Fibroblast of peridontal ligament (primary cell): ENCODE data around the gene TNFRSF6B.

Experiments
- DNase-seq: peaks from one replicate; pipeline ENCODE4 v3.0.0-alpha.2; 2010; ENCODE audit errors: extremely low read depth

Gene TNFRSF6B

DNA sequence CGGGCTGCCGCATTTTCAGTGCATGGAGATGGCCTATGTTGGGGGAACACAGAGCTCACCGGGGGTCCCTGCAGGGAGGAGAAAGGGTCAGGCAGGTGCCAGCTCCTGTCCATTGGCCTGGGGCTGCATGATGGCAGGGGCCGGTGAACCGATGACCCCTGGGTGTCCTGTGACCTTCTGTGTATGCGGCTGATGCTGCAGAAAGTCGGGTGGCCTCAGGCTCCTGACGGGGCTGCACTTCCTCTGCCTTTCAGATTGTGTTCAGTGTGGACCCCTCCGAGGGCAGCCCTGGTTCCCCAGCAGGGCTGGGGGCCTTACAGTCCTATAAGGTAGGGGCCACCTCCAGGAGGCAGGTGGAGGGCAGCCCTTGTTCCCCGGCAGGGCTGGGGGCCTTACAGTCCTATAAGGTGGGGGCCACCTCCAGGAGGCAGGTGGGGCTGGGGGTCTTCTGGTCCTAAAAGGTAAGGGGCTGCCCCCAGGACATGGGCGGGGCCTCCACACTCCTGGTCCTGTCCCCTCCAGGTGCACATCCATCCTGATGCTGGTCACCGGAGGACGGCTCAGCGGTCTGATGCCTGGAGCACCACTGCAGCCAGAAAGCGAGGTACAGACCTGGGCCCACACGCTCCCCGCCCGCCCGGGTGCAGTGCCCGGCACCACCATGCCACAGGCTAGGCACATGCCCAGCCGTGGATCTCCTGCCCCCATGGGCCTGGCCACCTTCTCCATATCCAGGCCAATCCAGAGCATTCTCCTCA is 11.0 kb upstream of the TNFRSF6B start:
- no peak for DNase-seq

DNA sequence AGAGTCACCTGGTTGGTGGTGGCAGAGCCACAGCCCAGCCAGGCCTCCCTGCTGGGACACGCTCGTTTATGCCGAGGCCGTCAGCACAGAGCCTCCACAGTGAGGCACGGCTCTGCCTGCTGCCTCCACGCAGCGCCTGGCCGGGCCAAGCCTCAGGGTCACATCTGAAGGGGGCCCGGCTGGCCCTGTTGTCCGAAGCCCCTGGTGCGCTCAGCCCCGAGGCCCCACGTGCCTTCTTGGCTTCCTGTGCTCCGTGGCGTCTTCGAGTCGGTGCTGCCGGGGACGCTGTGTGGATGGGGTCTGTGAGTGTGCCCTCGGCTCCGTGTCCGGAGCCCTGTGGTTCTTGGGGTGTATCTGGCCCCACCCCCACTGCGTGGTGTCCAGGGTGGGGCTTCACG is 10.4 kb upstream of the TNFRSF6B start:
- no peak for DNase-seq

DNA sequence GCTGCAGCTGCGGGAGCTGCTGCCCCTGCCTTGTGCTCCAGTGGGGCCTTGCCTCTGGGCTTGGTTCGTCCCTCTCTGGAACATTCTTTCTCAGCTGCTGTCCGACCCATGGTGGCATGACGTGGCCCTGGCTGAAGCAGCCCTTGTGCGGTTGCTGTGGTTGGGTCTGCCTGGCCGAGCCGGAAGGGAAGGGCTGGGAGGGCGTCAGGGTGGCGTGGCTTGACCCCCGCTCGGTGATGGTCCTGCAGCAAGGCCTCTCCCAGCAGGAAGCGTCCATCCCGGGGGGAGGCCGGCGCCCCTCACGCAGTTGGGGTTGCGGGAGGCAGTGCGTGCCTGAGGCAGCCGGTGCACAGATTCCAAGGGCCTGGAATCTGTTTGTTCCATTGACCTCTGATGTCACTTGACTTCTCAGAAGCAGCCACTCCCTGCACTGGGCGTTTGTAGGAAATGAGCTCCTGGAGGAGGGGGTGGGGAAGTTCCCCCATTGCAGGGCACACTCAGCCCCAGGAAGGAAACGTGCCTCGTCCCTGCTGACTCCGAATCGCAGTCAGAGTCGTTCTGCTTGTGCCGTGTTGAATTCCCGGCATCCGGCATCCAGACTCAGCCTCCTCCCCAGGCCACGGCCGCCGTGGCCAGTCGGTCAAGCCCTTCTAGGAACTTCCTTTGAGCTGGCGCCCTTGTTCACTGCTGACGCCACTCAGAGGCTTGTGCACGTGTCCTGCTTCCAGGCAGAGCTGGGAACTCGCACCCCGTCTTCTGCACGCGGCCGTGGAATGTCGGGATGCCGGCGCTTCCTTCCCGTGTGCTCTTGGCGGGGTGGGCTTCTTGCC is 9.7 kb upstream of the TNFRSF6B start:
- DNase-seq: no peak

DNA sequence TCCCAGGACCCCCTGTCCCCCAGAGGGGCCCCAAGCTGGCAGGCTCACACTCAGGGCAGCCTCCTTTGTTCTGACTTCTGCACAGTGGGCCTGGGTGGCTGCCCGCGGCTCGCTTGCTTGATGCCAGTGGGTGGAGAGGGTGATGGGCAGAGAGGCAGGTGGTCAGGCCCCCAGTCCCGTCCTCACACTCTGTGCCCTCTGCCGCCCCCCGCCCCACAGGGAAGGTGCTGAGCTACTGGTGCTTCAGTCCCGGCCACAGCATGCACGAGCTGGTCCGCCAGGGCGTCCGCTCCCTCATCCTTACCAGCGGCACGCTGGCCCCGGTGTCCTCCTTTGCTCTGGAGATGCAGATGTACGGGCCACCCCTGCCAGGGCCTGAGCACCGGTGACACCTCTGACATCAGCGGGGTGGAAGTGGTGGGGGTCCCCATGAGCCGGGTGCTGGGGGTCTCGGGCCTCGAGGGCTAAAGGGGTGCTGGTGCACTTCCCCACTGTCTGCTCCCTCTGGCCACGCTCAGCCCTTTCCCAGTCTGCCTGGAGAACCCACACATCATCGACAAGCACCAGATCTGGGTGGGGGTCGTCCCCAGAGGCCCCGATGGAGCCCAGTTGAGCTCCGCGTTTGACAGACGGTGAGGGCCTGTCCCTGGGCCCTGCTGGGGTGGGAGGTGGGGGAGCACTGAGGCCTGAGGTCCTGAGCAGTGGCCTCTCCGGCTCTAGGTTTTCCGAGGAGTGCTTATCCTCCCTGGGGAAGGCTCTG is 8.9 kb upstream of the TNFRSF6B start:
- DNase-seq: no peak

DNA sequence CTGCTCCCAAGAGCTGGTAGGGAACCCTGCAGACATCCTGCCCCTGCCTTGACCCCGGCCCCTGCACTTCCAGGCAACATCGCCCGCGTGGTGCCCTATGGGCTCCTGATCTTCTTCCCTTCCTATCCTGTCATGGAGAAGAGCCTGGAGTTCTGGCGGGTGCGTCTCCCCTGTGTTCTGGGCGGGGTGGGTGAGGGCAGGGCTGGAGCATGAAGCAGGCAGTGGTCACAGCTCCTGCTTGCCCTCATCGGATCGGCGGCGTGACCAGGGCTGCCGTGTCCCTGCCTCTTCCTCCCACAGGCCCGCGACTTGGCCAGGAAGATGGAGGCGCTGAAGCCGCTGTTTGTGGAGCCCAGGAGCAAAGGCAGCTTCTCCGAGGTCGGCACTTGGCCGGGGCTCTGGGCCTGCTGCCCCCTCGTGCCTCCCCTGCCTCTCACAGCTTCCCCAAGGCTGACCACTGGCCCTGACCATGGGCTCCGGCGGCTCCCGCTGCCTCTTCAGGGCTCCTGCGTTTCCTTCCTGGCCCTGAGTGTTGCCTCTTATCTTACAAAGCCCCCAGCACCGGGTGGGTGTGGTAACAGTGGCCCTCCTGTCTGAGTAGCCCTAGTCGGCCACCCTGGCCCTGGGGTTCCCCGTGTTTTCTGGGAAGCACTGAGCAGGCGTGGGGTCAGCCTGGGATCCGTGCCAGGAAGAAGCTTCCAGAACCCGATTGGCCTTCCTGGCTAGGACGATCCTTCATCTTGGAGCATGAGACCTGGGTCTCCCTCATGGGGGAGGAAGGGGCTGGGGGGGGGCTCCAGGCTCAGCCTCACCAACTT is 8.0 kb upstream of the TNFRSF6B start:
- no peak for DNase-seq

DNA sequence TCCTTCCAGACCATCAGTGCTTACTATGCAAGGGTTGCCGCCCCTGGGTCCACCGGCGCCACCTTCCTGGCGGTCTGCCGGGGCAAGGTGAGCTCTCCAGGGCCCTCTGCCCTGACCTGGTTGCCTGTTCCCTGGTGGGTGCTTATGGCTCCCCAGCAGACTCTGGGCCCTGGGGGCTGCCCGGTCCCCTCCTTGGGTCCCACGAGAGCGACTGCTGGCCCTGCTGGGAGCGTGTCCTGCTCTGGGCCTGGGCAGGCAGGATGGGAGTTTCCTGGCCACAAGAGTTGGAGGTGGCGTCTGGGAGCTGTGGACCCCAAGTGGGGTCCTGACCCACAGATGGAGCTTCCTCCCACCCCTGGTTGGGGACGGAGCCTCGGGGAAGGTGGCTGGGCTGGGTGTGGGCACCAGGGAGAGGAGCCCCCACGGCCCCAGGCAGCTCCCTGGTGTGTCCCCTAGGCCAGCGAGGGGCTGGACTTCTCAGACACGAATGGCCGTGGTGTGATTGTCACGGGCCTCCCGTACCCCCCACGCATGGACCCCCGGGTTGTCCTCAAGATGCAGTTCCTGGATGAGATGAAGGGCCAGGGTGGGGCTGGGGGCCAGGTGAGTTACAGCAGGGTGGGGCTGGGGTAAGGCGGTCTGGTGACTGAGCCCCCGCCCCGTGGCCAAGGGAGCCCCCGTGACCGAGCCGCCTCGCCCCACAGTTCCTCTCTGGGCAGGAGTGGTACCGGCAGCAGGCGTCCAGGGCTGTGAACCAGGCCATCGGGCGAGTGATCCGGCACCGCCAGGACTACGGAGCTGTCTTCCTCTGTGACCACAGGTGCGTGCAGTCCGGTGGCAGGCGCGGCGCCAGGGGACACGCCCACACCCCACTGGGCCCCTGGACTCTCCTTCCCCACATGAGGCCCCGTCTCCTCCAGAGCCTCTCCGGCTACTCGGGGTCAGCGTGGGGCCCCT is 7.1 kb upstream of the TNFRSF6B start:
- no peak for DNase-seq

DNA sequence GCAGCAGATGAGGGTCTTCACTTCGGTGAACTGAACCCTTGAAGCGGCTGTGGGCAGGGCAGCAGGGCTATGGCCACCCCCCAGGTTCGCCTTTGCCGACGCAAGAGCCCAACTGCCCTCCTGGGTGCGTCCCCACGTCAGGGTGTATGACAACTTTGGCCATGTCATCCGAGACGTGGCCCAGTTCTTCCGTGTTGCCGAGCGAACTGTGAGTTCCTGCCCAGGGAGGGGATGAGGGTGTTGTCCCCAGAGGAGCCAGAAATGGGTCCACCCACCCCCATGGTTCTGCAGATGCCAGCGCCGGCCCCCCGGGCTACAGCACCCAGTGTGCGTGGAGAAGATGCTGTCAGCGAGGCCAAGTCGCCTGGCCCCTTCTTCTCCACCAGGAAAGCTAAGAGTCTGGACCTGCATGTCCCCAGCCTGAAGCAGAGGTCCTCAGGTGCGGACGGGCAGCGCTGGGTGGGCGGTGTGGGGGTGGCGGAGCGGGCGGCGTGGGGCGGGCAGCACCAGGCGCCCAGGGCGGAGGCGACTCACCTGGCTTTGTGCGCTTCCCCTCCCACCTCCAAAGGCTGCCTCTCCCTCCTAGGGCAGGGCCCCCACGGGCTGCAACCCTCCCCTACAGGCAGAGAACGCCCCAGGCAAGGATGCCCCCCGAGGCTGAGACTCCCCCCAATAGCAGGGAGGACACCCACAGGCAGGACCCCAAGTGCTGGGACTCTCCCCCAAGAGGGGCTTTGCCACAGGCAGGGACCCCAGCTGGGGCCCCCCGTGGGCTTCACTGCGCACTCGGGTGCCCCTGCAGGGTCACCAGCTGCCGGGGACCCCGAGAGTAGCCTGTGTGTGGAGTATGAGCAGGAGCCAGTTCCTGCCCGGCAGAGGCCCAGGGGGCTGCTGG is 6.2 kb upstream of the TNFRSF6B start:
- DNase-seq: no peak

DNA sequence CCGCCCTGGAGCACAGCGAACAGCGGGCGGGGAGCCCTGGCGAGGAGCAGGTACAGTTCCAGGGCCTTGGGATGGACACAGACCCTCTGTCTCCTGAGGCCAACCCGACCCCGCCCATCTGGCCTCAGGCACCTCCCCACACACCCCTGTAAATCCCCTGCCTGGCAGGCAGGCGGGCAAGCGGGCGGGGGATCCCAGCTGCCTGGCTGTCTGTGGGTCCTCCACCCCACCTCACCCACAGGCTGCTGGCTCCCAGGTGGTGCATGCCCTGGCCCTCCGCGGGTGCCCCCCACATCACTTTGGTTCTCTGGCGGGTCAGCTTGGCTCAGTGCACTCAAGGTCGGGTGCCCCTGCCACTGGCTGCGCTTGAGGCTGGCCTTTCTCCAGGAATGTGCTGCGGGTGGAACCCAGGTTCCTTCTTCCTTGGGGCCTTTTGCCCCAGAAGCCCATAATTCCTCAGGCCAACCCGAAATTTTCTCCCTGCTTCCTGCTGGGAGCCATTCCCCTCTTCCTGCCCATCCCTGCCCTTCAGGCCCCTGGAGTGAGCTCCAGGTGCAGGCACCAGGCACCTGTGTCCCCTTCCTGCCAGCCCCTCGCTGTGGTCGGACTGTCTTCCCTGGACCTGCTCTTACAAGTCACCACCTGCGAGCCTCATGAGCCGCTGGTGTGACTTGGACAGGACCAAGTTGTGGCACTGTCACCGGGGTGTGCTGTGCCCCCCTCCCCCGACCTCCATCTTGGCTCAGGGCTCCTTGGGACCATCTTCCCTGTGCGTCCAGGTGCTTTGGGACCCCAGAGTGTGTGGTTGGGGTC is 5.3 kb upstream of the TNFRSF6B start:
- no peak for DNase-seq

DNA sequence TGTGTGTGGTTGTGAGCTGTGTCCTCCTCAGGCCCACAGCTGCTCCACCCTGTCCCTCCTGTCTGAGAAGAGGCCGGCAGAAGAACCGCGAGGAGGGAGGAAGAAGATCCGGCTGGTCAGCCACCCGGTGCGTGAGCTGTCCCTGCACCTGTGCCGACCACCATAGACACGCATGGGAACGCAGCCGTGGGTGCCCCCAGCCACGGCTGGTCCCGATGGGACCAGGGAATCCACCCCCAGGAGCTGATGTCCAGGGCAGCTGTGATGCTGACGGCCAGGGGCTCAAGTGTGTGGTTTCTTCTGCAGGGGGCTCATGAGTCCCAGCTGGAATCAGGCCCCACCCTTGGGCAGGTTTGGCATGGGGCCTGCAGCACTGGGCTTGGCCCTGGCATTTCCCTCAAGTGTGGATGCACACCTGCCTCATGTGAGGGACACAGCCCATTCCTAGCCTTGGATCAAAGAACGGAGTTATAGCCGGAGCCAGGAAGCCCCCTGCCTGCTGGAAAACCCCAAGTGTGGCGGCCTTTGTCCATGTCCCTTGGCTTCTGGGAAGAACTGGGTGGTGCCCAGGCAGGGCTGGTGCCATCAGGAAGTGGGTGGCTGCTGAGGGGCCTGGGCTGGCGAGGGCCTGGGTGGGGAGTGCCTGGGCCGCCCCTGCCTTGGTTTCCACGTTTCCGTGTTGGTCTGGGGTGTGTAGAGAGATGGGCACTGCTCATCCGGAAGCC is 4.6 kb upstream of the TNFRSF6B start:
- no peak for DNase-seq

DNA sequence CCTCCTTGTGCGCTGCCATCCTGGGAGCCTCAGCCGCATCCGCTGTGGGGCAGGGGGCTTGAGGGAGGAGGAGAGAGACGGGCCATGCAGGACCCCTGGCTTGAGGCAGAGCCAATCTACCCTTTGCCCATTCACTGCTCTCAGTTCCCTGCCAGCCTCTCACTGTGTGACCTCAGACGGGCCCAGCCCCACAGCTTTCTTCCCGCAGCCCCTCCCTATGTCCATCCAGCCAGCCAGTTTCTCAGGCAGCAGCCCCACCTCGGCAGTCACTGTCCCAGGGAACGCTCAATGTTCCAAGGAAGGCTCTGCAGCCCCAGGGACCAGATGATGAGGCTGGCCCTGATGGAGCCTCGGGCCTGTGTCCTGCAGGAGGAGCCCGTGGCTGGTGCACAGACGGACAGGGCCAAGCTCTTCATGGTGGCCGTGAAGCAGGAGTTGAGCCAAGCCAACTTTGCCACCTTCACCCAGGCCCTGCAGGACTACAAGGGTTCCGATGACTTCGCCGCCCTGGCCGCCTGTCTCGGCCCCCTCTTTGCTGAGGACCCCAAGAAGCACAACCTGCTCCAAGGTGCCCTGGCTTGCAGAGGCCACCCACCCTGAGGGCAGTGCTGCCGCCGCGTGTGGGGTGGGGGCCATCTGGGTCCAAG is 3.9 kb upstream of the TNFRSF6B start:
- no peak for DNase-seq

DNA sequence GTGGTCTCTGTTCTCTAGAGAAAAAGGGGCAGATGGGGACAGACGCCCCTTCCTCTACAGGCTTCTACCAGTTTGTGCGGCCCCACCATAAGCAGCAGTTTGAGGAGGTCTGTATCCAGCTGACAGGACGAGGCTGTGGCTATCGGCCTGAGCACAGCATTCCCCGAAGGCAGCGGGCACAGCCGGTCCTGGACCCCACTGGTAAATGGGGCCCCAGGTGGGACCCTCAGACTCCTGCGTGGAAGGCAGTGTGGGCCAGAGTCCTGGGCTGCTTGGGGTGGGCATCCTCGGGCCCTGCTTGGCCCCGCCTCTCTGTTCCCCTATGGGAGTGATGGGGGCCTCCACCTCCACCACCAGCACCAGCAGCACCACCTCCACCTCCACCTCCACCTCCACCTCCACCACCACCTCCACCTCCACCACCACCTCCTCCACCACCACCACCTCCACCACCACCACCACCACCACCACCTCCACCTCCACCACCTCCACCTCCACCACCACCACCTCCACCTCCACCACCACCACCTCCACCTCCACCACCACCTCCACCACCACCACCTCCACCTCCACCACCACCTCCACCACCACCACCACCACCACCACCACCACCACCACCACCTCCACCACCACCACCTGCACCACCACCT is 3.2 kb upstream of the TNFRSF6B start:
- DNase-seq: no peak

DNA sequence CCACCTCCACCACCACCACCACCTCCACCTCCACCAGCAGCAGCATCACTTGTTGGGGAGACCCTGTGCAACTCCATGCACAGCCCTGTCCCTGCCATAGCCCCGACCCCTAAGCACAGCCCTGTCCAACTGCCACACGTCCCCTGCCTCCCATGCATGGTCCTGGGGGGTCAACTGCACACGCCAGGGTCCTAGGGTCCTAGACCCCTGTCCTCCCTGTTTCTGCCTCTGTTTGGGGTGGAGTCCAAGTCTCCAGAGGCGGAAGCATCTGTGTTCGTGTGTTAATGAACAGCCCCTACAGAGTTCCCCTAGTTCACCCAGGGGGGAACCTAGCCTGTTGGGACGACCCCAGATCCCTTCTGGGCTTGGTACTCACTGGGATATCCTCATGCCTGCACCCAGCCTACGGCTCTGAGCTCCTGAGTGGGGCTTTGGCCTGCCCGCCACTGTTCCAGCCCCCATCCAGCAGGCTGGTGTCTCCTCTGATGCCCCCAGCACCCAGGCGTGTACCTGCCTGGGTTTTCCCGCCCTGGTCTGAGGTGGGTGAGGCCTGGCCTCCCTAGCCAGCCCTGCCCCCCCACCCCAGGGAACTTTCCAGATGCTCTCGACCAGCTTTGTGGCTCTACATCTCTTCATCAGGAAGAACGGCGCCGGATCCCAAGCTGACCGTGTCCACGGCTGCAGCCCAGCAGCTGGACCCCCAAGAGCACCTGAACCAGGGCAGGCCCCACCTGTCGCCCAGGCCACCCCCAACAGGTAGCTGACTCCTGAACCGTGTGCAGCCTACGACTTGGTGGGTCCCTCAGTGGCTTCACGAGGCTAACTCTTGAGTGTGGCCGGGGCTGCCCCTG is 2.5 kb upstream of the TNFRSF6B start:
- no peak for DNase-seq

DNA sequence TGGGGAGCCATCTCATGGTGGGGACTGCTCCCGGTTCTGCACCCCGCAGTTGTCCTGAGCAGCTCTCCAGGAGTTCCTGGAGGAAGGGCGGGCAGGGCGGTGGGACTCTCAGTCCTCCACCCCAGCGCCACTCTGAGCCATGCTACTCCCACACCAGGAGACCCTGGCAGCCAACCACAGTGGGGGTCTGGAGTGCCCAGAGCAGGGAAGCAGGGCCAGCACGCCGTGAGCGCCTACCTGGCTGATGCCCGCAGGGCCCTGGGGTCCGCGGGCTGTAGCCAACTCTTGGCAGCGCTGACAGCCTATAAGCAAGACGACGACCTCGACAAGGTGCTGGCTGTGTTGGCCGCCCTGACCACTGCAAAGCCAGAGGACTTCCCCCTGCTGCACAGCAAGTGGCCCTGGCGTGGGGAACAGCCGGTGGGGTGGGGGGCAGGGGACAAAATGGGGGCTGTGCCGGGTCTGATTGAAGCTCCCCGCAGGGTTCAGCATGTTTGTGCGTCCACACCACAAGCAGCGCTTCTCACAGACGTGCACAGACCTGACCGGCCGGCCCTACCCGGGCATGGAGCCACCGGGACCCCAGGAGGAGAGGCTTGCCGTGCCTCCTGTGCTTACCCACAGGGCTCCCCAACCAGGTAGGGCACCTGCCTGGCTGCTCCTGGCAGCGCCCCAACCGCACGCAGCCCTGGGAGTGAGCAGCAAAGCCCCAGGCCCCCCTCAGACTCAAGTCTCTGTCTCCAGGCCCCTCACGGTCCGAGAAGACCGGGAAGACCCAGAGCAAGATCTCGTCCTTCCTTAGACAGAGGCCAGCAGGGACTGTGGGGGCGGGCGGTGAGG is 1.6 kb upstream of the TNFRSF6B start:
- DNase-seq: no peak

DNA sequence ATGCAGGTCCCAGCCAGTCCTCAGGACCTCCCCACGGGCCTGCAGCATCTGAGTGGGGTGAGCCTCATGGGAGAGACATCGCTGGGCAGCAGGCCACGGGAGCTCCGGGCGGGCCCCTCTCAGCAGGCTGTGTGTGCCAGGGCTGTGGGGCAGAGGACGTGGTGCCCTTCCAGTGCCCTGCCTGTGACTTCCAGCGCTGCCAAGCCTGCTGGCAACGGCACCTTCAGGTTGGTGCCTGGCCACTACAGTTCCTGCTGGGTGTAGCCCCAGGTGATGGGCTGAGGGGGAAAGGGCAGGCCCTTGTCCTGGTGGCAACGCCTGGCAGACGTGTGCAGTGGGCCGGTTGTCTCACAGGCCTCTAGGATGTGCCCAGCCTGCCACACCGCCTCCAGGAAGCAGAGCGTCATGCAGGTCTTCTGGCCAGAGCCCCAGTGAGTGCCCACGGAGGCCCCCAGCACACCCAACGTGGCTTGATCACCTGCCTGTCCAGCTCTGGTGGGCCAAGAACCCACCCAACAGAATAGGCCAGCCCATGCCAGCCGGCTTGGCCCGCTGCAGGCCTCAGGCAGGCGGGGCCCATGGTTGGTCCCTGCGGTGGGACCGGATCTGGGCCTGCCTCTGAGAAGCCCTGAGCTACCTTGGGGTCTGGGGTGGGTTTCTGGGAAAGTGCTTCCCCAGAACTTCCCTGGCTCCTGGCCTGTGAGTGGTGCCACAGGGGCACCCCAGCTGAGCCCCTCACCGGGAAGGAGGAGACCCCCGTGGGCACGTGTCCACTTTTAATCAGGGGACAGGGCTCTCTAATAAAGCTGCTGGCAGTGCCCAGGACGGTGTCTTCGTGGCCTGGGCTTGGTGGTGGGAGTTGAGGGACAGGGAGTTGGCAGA is 787 bp upstream of the TNFRSF6B start:
- DNase-seq: no peak
